HCT116 (cell line): ENCODE results near the gene NCKAP5.

Source experiments
- YY1 ChIP-seq: IDR thresholded peaks from 2 replicates; pipeline ENCODE4 v1.6.1; 2011; ENCODE audit warnings: low read length, low read depth, moderate library complexity, mild to moderate bottlenecking; ENCODE audit not compliant: insufficient replicate concordance; ENCODE audit errors: extremely low read depth
- TF ChIP-seq, protein P1 (sequence below), 3 experiments: fragments of 200-600 bp in 1 of 3; sonication (generic) in 1 of 3; IDR thresholded peaks in 2 of 3; conservative IDR thresholded peaks in 1 of 3; 2 replicates each; pipeline ENCODE4 v1.5.1; 2012 to 2017; ENCODE audit warnings: low read depth in 2 of 3, low read length in 2 of 3, antibody characterized with exemption in 1 of 3, borderline replicate concordance in 1 of 3, control low read depth in 1 of 3, mild to moderate bottlenecking in 1 of 3, mixed read lengths in 1 of 3, mixed run types in 1 of 3, moderate library complexity in 1 of 3; ENCODE audit not compliant: insufficient read depth in 1 of 3
- TF ChIP-seq, protein P2 (sequence below): IDR thresholded peaks from 2 replicates; pipeline ENCODE4 v1.6.1; 2012; ENCODE audit warnings: low read depth

- TF ChIP-seq, protein P1, sequence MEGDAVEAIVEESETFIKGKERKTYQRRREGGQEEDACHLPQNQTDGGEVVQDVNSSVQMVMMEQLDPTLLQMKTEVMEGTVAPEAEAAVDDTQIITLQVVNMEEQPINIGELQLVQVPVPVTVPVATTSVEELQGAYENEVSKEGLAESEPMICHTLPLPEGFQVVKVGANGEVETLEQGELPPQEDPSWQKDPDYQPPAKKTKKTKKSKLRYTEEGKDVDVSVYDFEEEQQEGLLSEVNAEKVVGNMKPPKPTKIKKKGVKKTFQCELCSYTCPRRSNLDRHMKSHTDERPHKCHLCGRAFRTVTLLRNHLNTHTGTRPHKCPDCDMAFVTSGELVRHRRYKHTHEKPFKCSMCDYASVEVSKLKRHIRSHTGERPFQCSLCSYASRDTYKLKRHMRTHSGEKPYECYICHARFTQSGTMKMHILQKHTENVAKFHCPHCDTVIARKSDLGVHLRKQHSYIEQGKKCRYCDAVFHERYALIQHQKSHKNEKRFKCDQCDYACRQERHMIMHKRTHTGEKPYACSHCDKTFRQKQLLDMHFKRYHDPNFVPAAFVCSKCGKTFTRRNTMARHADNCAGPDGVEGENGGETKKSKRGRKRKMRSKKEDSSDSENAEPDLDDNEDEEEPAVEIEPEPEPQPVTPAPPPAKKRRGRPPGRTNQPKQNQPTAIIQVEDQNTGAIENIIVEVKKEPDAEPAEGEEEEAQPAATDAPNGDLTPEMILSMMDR (IDR thresholded peaks at IDR 0.05 in 2 of 3, conservative IDR thresholded peaks at IDR 0.05 in 1 of 3; ENCODE audit: borderline replicate concordance in 1 of 3, insufficient read depth in 1 of 3, low read depth in 2 of 3, low read length in 2 of 3): no peak
- TF ChIP-seq, protein P2, sequence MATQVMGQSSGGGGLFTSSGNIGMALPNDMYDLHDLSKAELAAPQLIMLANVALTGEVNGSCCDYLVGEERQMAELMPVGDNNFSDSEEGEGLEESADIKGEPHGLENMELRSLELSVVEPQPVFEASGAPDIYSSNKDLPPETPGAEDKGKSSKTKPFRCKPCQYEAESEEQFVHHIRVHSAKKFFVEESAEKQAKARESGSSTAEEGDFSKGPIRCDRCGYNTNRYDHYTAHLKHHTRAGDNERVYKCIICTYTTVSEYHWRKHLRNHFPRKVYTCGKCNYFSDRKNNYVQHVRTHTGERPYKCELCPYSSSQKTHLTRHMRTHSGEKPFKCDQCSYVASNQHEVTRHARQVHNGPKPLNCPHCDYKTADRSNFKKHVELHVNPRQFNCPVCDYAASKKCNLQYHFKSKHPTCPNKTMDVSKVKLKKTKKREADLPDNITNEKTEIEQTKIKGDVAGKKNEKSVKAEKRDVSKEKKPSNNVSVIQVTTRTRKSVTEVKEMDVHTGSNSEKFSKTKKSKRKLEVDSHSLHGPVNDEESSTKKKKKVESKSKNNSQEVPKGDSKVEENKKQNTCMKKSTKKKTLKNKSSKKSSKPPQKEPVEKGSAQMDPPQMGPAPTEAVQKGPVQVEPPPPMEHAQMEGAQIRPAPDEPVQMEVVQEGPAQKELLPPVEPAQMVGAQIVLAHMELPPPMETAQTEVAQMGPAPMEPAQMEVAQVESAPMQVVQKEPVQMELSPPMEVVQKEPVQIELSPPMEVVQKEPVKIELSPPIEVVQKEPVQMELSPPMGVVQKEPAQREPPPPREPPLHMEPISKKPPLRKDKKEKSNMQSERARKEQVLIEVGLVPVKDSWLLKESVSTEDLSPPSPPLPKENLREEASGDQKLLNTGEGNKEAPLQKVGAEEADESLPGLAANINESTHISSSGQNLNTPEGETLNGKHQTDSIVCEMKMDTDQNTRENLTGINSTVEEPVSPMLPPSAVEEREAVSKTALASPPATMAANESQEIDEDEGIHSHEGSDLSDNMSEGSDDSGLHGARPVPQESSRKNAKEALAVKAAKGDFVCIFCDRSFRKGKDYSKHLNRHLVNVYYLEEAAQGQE: no peak
- no peak for TF ChIP-seq YY1
Observed at GRCh38 chr2:132725748-132726147, 842.5 kb downstream of the NCKAP5 start.
